AG08395 (cell line): Measurements from ENCODE around the gene NR1D1.

Experiments
- DNase-seq: peaks from one replicate; pipeline ENCODE4 v3.0.0; 2012; ENCODE audit warnings: mixed read lengths, low spot score

Gene NR1D1

GRCh38 chr17:40075201-40075941, 25.0 kb downstream of the NR1D1 start:
- DNase-seq: peak; percentile 61

DNA sequence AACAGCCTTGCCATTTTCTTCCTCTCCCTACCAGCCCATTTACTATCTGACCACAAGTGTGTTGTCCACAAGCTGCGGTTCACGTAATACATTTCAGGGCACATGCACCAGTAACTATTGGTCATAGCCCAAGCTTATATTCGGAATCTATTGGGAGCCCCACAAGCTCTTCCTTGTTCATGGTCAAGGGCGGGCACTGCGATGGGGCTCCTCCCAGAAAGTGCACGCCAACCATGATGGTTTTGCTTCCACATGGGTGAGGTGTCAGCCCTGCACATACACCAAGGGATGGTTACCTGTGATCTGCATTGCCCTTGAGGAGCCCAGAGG, 25.6 kb downstream of the NR1D1 start:
- DNase-seq: no peak

- no peak for DNase-seq
Measured at GRCh38 chr17:40074175-40074512, 26.2 kb downstream of the NR1D1 start.

GRCh38 chr17:40073454-40074174, 26.8 kb downstream of the NR1D1 start:
- no peak for DNase-seq

- no peak for DNase-seq
Measured at GRCh38 chr17:40072735-40073346, 27.5 kb downstream of the NR1D1 start.

DNA sequence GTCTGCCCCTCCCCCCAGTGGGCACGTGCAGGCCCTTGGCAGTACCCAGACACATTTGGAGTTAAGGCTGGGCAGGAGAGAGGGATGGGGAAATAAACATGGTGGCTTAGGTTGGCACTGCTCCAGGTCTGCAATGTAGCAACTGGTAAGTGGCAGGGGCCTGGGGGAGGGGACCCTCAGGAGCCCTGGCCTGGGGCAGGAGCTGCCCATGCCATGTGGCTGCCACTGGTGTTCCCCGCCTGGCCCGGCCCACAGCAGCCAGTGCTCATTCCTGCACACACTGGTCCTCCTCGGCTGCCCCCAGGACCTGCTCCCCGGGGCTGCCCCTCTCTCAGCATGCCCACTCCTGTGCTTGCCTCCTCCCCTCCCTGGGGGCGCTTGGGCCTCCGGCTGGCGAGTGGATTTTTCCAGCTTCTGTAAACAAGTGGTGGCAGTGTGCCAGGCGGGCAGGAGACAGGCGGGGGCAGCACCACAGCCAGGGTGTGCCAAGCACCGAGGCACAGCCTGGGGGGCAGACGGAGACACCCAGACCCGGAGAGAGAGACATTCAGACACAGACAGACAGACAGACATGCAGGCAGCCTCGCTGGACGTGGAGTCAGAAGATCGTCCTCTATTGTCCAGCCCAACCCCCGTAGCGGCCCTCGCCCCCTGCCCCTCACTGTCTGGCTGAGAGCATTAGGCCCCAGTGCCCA, 28.2 kb downstream of the NR1D1 start:
- DNase-seq: no peak

GRCh38 chr17:40071313-40072039, 28.9 kb downstream of the NR1D1 start:
- DNase-seq: no peak

DNA sequence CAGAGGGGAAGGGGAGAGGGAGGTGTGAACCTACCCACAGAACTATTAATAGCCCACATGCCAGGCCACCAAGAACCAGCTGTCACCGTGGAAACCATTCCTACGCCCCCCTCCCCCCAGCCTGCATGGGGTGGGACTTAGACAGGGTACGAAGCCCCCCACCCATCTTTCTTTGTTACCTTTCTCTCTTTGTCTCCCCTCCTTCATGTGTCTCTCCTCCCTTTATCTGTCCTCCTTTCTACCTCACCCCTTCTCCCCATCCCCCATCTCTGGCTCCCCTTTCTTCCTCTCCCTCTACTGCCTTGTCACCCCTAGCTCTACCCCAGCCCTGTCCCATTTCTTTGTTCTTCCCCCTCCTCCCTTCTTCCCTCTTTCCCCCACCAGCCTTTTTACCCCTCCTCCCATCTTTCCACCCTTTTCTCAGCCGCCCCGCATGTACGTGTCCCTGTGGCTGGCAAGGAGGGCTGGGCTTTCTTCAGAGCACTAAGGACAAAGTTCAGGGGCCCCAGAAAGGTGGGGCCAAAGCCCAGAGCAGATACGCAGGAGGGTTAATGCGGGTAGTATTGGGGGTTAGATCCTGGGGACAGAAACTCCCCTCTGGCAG, 29.6 kb downstream of the NR1D1 start:
- DNase-seq: no peak

DNA sequence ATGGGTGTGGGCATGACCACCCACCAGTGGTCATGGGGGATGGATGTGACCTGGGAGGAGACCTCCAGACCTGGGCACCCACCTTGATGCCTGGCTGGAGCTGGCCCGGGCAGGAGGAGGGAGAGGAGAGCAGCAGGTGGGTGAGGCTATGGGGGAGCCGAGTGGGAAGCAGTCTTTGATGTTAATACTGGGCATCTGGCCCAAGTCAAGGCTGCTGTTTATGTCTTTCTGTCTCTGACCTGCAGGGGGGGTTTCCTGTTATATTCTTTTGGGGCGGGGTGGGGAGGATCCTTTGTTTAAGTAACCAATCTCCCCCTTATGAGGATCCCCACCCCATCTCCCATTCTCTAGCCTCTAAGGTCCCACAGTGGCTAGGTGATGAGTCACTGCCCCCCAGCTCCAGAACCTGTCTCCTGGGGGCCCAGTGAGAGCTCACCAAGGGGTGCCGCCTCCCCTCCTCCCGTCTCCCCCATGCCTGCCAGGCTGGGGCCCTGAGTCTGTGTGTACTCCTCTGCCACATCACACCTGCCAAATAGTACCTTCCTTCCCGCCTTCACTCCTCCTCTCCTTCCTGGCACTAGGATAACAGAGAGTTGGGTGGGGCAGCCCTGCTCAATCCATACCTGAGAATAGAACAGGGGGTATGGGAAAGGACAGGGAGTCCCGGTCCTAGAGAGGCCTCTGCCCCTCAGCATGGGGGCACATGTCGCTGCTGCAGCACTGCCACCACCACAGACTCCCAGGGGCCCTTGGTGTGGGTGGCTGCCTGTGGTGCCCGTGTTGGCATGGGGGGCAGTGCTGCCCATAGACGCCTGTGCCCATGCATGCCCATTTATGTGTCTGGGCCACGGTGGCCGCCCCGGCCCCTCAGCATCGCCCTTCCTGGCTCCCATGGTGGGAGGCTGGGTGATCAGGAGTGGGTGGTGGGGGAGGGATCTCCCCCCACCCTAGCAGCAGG, 30.4 kb downstream of the NR1D1 start:
- DNase-seq: no peak

DNA sequence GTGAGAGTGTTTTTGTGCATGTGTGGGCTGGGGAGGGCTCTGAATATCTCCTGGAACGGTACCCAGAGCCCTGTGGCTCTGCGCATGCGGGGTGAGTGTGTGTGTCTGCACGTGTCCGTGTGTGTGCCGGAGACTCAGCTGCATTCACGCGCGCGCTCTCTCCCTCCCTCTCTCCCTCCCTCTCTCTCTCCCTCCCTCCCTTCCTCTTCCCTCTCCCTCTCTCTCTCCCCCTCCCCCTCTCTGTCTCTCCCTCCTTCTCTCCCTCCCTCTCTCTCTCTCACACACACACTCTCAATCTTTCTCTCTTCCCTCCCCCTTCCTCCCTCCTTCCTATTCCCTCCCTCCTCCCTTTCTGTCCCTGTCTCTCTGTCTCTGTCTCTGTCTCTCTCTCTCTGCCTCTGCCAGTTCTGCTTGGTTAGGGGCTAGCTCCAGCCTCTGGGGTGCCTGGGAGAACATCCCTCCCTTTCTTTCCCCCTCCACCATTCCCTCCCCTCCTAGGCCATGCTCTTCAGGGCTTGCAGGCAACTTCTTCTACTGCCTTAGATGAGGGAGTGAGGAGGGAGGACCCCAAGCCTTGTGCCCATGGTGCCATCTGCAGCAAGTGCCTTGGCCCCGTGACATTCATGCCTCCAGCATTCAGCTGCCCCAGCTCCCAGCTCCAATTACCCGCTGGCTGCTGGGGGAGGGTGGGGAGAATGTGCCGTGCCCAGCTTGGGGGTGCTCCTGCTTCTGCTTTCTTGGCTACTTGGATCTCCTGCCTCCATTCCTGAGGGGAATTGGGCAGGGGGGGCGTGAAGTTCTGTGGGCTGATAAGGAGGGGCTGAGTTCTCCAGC, 31.3 kb downstream of the NR1D1 start:
- peak; percentile 82 for DNase-seq

DNA sequence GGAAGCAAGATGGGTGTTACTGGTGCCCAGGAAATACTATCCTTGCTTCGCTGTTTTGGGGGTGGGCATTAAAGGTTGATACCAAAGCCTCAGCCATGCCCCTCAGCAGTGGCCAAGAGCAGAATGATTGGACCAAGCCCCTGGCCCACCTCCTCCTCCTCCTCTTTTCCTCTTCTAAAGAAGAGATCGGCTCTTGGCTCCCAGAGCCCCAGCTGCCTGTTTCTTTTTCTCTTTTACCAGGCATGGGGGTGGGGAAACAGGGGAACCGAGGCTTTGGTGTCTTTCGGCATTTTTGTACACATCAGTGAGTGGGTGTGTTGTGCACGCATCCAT, 31.8 kb downstream of the NR1D1 start:
- no peak for DNase-seq

DNA sequence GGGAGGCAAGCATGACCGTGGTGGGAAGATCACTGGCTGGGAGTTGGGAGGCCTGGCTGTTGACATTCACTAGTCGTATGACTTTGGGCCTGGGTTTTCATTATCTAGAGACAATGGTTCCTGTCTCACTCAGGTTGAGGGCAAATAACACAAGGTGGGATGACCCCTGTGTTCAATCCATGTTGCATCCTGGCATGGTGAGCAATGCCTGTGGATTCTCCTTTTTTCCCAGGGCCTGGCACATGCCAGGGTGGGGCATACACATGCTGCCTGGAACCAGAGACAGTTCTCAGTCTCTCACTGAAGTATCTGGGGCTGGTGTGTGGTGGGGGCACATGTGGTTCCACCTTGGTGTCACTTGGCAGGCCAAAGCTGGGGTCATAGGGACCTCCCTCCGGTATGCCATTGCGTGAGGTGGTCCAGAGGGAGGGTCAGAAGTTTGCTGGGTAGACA, 32.2 kb downstream of the NR1D1 start:
- no peak for DNase-seq

- no peak for DNase-seq
Measured at GRCh38 chr17:40067710-40068109, 32.7 kb downstream of the NR1D1 start.

- DNase-seq: no peak
Measured at GRCh38 chr17:40065769-40066510, 34.4 kb downstream of the NR1D1 start.

DNA sequence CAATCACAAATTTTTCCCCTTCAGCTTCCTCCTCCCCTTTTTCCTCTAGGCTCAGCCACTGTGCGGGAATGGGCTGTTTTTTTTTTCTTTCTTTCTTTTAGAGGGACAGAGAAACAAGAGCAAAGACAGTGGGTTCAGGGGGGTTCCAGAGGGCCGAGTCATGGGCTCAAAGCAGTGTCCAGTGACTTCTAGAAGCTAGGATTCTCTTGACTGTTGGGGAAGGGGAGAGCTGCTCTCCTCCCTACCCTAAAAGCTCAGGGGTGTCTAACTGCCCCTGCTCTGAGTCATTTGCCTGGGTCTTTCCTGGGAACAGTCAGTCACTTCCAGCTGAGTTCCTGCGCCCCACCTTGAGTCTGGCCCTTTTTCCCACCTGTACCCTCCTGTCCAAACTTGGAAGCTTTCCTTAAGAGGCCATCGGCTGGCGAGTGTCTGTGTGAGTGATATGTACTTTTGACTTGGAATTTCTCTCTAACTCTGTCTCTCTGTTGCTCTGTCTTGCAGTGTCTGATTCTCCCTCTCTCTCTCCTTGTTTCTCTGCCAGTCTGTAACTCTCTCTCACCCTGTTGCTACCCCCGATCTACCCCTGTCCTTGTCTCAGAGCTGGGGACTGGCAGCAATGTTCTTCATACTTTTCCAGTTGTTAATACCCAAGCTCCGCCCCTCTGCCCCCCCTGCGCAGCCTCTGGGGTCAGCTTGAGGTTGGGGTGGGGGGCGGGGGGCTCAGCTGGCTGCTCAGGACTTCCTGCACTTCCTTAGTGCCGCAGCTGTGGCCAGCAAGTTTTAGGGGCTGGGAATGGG, 35.2 kb downstream of the NR1D1 start:
- no peak for DNase-seq

DNA sequence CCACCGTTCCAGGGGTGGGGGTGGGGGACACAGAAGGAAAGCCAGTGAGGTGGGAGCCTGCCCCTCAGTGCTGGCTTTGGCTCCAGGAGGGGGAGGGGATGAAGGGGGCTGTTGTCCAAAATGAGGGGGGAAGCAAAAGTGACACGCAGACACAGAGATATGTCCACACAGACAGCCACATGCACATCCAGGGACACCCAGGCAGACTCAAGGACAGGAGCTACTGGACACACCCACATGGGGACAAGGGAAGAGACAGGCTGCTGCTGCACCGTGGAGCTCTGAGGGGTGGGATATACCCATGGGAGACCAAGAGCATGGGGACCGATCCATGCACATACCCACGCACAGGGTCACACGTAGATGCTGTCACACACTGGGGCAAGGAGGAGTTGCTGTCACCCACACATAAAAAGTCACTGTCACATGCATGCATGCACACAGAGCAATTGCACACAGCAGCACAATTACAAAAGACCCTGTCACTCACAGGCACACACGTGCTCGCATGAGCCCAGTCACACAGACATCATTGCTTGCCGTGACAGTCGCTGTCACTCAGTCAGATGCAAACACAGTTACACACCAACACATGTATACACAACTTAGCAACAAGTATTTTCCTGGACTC, 36.4 kb downstream of the NR1D1 start:
- no peak for DNase-seq

GRCh38 chr17:40063187-40063771, 37.1 kb downstream of the NR1D1 start:
- DNase-seq: no peak
